HL-60 (cell line): ENCODE measurements around the gene STPG2.

Source experiments
- DNase-seq, 2 experiments: peaks; one replicate each; pipeline ENCODE4 v3.0.0-alpha.2; 2010 to 2020; ENCODE audit warnings: low read depth in 1 of 2, low spot score in 1 of 2
- H3K27ac ChIP-seq: fragments of 250-450 bp; sonication (Bioruptor Pico); replicated peaks from 2 replicates; pipeline ENCODE4 v1.5.1; 2020; ENCODE audit warnings: mild to moderate bottlenecking, moderate library complexity
- H3K27me3 ChIP-seq: fragments of 250-450 bp; sonication (Bioruptor Pico); 2 replicates; pipeline ENCODE4 v1.5.1; 2021; ENCODE audit warnings: mild to moderate bottlenecking, moderate library complexity; ENCODE audit not compliant: insufficient read depth, poor library complexity, severe bottlenecking
- H3K4me3 ChIP-seq: replicated peaks from 2 replicates; pipeline ENCODE4 v1.5.1; 2011; ENCODE audit warnings: mild to moderate bottlenecking, control low read depth, low read length; ENCODE audit not compliant: insufficient read depth
- GABPA ChIP-seq: IDR thresholded peaks from 2 replicates; pipeline ENCODE4 v1.6.1; 2012; ENCODE audit warnings: low read depth
- POLR2AphosphoS5 ChIP-seq: IDR thresholded peaks from 2 replicates; pipeline ENCODE4 v1.6.1; 2012; ENCODE audit warnings: low read depth
- SPI1 ChIP-seq: IDR thresholded peaks from 2 replicates; pipeline ENCODE4 v1.6.1; 2012; ENCODE audit warnings: low read depth, mild to moderate bottlenecking, borderline replicate concordance
- TF ChIP-seq, protein P1 (sequence below): IDR thresholded peaks from one replicate; pipeline ENCODE4 v1.5.1; 2011; ENCODE audit warnings: low read length, control low read depth, inconsistent platforms; ENCODE audit not compliant: insufficient read depth
- TF ChIP-seq, protein P2 (sequence below): IDR thresholded peaks from 2 replicates; pipeline ENCODE4 v1.6.1; 2012; ENCODE audit warnings: low read depth; ENCODE audit not compliant: insufficient replicate concordance

The STPG2 gene

DNA sequence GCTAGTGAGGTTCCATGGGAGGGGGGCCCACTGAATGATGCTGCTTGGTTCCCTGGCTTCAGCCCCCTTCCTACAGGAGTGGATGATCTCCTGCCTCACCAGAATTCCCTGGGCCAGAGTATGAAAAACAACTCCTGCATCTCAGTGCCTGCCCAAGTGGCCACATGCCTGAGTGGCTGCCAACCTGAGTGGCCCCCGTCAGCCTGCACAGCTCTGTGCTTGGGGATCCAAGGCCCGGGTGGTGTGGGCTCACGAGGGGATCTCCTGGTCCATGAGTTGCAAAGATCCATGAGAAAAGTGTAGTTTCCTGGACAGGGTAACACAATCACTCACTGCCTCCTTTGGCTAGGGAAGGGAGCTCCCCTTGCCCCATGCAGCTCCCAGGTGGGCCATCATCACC lies 17.1 kb downstream of the STPG2 start:
- Histone ChIP-seq H3K4me3 (no peak overlapping the region), H3K27me3 (no peaks in the 10 kb centered on the region), H3K27ac (no peak overlapping the region)
- DNase-seq: no peak
- TF ChIP-seq GABPA (no peak), SPI1 (no peak), POLR2AphosphoS5 (no peak)
- TF ChIP-seq, protein P1, sequence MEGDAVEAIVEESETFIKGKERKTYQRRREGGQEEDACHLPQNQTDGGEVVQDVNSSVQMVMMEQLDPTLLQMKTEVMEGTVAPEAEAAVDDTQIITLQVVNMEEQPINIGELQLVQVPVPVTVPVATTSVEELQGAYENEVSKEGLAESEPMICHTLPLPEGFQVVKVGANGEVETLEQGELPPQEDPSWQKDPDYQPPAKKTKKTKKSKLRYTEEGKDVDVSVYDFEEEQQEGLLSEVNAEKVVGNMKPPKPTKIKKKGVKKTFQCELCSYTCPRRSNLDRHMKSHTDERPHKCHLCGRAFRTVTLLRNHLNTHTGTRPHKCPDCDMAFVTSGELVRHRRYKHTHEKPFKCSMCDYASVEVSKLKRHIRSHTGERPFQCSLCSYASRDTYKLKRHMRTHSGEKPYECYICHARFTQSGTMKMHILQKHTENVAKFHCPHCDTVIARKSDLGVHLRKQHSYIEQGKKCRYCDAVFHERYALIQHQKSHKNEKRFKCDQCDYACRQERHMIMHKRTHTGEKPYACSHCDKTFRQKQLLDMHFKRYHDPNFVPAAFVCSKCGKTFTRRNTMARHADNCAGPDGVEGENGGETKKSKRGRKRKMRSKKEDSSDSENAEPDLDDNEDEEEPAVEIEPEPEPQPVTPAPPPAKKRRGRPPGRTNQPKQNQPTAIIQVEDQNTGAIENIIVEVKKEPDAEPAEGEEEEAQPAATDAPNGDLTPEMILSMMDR: no peak
- TF ChIP-seq, protein P2, sequence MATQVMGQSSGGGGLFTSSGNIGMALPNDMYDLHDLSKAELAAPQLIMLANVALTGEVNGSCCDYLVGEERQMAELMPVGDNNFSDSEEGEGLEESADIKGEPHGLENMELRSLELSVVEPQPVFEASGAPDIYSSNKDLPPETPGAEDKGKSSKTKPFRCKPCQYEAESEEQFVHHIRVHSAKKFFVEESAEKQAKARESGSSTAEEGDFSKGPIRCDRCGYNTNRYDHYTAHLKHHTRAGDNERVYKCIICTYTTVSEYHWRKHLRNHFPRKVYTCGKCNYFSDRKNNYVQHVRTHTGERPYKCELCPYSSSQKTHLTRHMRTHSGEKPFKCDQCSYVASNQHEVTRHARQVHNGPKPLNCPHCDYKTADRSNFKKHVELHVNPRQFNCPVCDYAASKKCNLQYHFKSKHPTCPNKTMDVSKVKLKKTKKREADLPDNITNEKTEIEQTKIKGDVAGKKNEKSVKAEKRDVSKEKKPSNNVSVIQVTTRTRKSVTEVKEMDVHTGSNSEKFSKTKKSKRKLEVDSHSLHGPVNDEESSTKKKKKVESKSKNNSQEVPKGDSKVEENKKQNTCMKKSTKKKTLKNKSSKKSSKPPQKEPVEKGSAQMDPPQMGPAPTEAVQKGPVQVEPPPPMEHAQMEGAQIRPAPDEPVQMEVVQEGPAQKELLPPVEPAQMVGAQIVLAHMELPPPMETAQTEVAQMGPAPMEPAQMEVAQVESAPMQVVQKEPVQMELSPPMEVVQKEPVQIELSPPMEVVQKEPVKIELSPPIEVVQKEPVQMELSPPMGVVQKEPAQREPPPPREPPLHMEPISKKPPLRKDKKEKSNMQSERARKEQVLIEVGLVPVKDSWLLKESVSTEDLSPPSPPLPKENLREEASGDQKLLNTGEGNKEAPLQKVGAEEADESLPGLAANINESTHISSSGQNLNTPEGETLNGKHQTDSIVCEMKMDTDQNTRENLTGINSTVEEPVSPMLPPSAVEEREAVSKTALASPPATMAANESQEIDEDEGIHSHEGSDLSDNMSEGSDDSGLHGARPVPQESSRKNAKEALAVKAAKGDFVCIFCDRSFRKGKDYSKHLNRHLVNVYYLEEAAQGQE: no peak

DNA sequence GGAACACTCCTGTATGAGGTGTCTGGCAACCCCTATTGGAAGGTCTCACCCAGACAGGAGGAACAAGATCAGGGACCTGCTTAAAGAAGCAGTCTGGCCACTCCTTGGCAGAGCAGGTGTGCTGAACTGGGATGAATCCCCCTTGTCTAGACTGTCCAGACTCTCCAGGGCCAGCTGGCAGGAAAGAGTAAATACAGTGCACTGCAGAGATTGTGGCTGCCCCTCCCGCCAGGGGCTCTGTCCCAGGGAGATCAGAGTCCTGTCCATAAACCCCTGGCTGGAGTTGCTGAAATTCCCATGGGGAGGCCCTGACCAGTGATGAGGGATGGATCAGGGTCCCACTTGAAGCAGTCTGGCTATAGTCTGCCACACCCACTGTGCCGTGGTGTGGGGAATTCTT lies 17.7 kb downstream of the STPG2 start:
- TF ChIP-seq GABPA: no peak
- TF ChIP-seq POLR2AphosphoS5: no peak
- Histone ChIP-seq H3K4me3 (no peak overlapping the region), H3K27me3 (no peaks in the 10 kb centered on the region), H3K27ac (no peak overlapping the region)
- no peak for DNase-seq

DNA sequence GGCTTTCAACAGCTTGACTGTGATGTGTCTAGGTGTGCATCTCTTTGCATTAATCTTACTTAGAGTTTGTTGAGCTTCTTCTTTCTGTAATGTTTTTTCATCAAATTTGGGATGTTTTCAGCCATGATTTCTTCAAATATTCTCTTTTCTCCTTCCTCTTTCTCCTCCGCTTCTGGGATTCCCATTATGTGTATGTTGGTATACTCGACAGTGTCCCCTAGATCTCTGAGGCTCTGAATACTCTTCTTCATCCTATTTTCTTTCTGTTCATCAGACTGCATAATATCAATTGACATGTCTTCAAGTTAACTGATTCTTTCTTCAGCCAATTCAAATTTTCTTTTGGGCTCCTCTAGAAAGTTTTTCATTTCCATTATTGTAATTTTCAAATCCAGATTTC lies 25.9 kb downstream of the STPG2 start:
- no peak overlapping the region for H3K4me3 ChIP-seq
- TF ChIP-seq, protein P2: no peak
- no peak for TF ChIP-seq GABPA
- no peak for DNase-seq
- no peak overlapping the region for H3K27ac ChIP-seq
- H3K27me3 ChIP-seq: no peaks in the 10 kb centered on the region

DNA sequence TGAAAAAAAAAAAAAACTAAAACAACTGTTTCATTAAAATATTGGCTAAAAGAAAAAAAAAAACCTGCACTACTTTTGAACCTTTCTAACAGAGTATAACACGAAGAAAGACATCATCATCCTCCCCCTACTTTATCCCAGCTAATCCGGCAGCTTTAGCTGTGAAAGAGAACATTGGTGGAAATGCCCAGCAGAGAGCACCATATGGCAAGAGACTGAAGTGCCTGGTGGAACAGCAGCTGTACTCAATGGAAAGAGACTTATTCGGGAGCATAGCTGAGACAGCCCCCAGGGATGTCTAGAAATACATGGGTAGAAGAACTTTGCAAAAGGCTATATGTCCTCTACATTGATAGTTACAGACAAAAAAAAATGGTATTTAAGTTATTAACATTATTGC lies 30.3 kb downstream of the STPG2 start:
- no peaks in the 10 kb centered on the region for H3K27me3 ChIP-seq
- TF ChIP-seq POLR2AphosphoS5 (no peak), SPI1 (no peak), GABPA (no peak)
- TF ChIP-seq, protein P1: no peak
- TF ChIP-seq, protein P2: no peak
- no peak overlapping the region for H3K27ac ChIP-seq
- no peak overlapping the region for H3K4me3 ChIP-seq
- peak in 1 of 2 experiments; percentile 3 for DNase-seq
